NCI-H2029 treated with DMSO at 0.1 percent for 48 hours (cell line): ENCODE results near the gene PAQR5.
"Not testable (repeated sequence)": the region's sequence is repeated elsewhere in the genome, so short reads cannot be mapped to it uniquely, and the experiment has no call there.

Experiments
- DNase-seq: peaks from one replicate; lab custom pipeline; 2025; lab: John Stamatoyannopoulos, UW

The PAQR5 gene

GRCh38 chr15:69293741-69294615 lies 4.7 kb upstream of the PAQR5 start:
- no peak for DNase-seq

- DNase-seq: no peak
Observed at GRCh38 chr15:69296606-69297005, 2.1 kb upstream of the PAQR5 start.

GRCh38 chr15:69297642-69298353 lies 914 bp upstream of the PAQR5 start:
- no peak for DNase-seq

- no peak for DNase-seq
Observed at GRCh38 chr15:69298354-69298696, 387 bp upstream of the PAQR5 start.

GRCh38 chr15:69299451-69299886 lies 757 bp downstream of the PAQR5 start:
- DNase-seq: no peak

GRCh38 chr15:69299943-69300588 lies 1.4 kb downstream of the PAQR5 start:
- DNase-seq: no peak

- DNase-seq: not testable (repeated sequence)
Observed at GRCh38 chr15:69301101-69301500, 2.4 kb downstream of the PAQR5 start.

- not testable (repeated sequence) for DNase-seq
Observed at GRCh38 chr15:69302087-69302486, 3.4 kb downstream of the PAQR5 start.

- DNase-seq: no peak
Observed at GRCh38 chr15:69302929-69303328, 4.2 kb downstream of the PAQR5 start.

GRCh38 chr15:69303337-69304181 lies 4.8 kb downstream of the PAQR5 start:
- DNase-seq: no peak

GRCh38 chr15:69304182-69304545 lies 5.5 kb downstream of the PAQR5 start:
- DNase-seq: no peak

- no peak for DNase-seq
Observed at GRCh38 chr15:69305204-69305931, 6.7 kb downstream of the PAQR5 start.

- no peak for DNase-seq
Observed at GRCh38 chr15:69305933-69306568, 7.3 kb downstream of the PAQR5 start.

GRCh38 chr15:69307939-69308338 lies 9.2 kb downstream of the PAQR5 start:
- no peak for DNase-seq

- no peak for DNase-seq
Observed at GRCh38 chr15:69308949-69309348, 10.2 kb downstream of the PAQR5 start.

GRCh38 chr15:69311319-69311721 lies 12.6 kb downstream of the PAQR5 start:
- DNase-seq: no peak

- no peak for DNase-seq
Observed at GRCh38 chr15:69313432-69314000, 14.8 kb downstream of the PAQR5 start.

- no peak for DNase-seq
Observed at GRCh38 chr15:69314131-69314530, 15.4 kb downstream of the PAQR5 start.

- DNase-seq: no peak
Observed at GRCh38 chr15:69314736-69315135, 16.0 kb downstream of the PAQR5 start.

- no peak for DNase-seq
Observed at GRCh38 chr15:69315402-69316110, 16.8 kb downstream of the PAQR5 start.
